ENCODE measurements around the gene ESR2. TPM values are rescaled to one million over a fixed set of nuclear protein-coding genes. Genes with fewer than 3 reads are reported as not detected.
"Not testable (repeated sequence)": the region's sequence is repeated elsewhere in the genome, so short reads cannot be mapped to it uniquely, and the experiment has no call there.

ESR2 gene
- total RNA-seq, 4 donors from 2014 or later: 0.27 to 1.0 (median 0.78) TPM; not detected in 1

GRCh38 chr14:64329149-64329548 is 35.0 kb upstream of the ESR2 start:
- H3K27me3 ChIP-seq: no peaks in the 10 kb centered on the region
- no peak for DNase-seq
- TF ChIP-seq CTCF (IDR thresholded peaks at IDR 0.05) (no peak), POLR2A (IDR thresholded peaks at IDR 0.05) (no peak)
- H3K9me3 ChIP-seq: no peaks in the 10 kb centered on the region
- H3K4me1 ChIP-seq: no peaks in the 10 kb centered on the region
- intact Hi-C loops (cut with DNase I): no loop called here
- H3K4me3 ChIP-seq (replicated peaks in 1 of 3): no peak overlapping the region
- 73 to 75% methylated on average over 3 of the region's 3 CpGs for WGBS, 2 donors
- H3K27ac ChIP-seq: no peak overlapping the region
- H3K36me3 ChIP-seq: no peaks in the 10 kb centered on the region

- Histone ChIP-seq H3K27me3 (no peaks in the 10 kb centered on the region), H3K9me3 (no peaks in the 10 kb centered on the region), H3K36me3 (no peaks in the 10 kb centered on the region), H3K4me3 (replicated peaks in 1 of 3) (no peak overlapping the region), H3K4me1 (no peaks in the 10 kb centered on the region), H3K27ac (no peak overlapping the region)
- intact Hi-C loops (cut with DNase I): no loop called here
- DNase-seq: no peak
- no peak for TF ChIP-seq CTCF (IDR thresholded peaks at IDR 0.05)
- TF ChIP-seq POLR2A (IDR thresholded peaks at IDR 0.05): no peak
- WGBS, 2 donors: 88 to 91% methylated on average over 2 of the region's 2 CpGs
Measured at GRCh38 chr14:64326502-64326901, 32.3 kb upstream of the ESR2 start.

- TF ChIP-seq POLR2A (IDR thresholded peaks at IDR 0.05): no peak
- TF ChIP-seq CTCF (IDR thresholded peaks at IDR 0.05): no peak
- no peak overlapping the region for H3K27ac ChIP-seq
- no peaks in the 10 kb centered on the region for H3K27me3 ChIP-seq
- DNase-seq: no peak
- intact Hi-C loops (cut with DNase I): no loop called here
- 84 to 88% methylated on average over 1 of the region's 1 CpG for WGBS, 2 donors
- no peaks in the 10 kb centered on the region for H3K9me3 ChIP-seq
- H3K36me3 ChIP-seq: no peaks in the 10 kb centered on the region
- no peak overlapping the region for H3K4me3 ChIP-seq (replicated peaks in 1 of 3)
- H3K4me1 ChIP-seq: no peaks in the 10 kb centered on the region
Measured at GRCh38 chr14:64324895-64325294, 30.7 kb upstream of the ESR2 start.

DNA sequence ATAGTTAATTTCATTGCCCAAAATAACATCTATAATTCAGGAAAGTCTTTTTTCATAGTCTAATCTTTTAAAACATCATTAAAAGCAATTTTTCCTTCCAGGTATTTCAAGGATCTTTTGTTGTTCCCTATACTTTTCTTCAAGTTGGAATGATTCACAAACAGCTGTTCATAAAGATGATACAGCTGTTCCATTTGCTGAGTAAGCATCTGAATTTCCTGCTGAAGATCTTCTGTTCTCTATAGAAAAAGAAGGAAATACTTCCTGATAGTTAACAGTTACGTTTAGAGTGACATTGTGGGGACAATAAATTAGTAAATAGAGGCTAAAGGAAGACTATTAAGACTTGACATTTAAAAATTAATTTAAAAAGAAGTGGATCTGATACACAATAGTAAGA is 30.3 kb upstream of the ESR2 start:
- no peaks in the 10 kb centered on the region for H3K9me3 ChIP-seq
- no peaks in the 10 kb centered on the region for H3K27me3 ChIP-seq
- intact Hi-C loops (cut with DNase I): no loop called here
- no peak for DNase-seq
- no peaks in the 10 kb centered on the region for H3K4me1 ChIP-seq
- H3K36me3 ChIP-seq: no peaks in the 10 kb centered on the region
- no peak overlapping the region for H3K27ac ChIP-seq
- no peak overlapping the region for H3K4me3 ChIP-seq (replicated peaks in 1 of 3)
- TF ChIP-seq CTCF (IDR thresholded peaks at IDR 0.05) (no peak), POLR2A (IDR thresholded peaks at IDR 0.05) (no peak)
- 60 to 74% methylated on average over 1 of the region's 1 CpG for WGBS, 2 donors

GRCh38 chr14:64320362-64320761 is 26.2 kb upstream of the ESR2 start:
- H3K27me3 ChIP-seq; intact Hi-C loops (cut with DNase I); H3K9me3 ChIP-seq; H3K4me1 ChIP-seq; H3K4me3 ChIP-seq (replicated peaks in 1 of 3); H3K27ac ChIP-seq; DNase-seq; H3K36me3 ChIP-seq: not testable (repeated sequence)
- WGBS, 2 donors: 91 to 93% methylated on average over 5 of the region's 5 CpGs

GRCh38 chr14:64318695-64319094 is 24.5 kb upstream of the ESR2 start:
- H3K4me1 ChIP-seq; H3K36me3 ChIP-seq; H3K27me3 ChIP-seq; H3K9me3 ChIP-seq; H3K27ac ChIP-seq; intact Hi-C loops (cut with DNase I); H3K4me3 ChIP-seq (replicated peaks in 1 of 3); DNase-seq: not testable (repeated sequence)
- WGBS, 2 donors: 91 to 92% methylated on average over 1 of the region's 1 CpG
